ENCODE data around the gene PABPC4L. TPM values are rescaled to one million over a fixed set of nuclear protein-coding genes. Genes with fewer than 3 reads are reported as not detected.

Gene PABPC4L
- 4.3 and 4.5 TPM in 2 replicates for total RNA-seq
- long read RNA-seq, full-length matches to known transcripts = 1 of 2 reads
- long read RNA-seq, partial matches to known transcripts = 0 of 2 reads
- long read RNA-seq, other reads (novel, unspliced or antisense) = 1 of 2 reads

GRCh38 chr4:134201216-134202161, at the start of gene PABPC4L:
Gene PABPC4L, minus strand, starts transcription at chr4:134201789. Its CDS starts 770 bp downstream, at chr4:134201019.
- Mint-ChIP-seq H3K27me3 (no peaks in the 10 kb centered on the region), H3K27ac (peak within 1 kb of the TSS; percentile 95), H3K9me3 (ENCODE audit: low read depth) (peaks cover 3% of the 10 kb centered on the region), H3K36me3 (ENCODE audit: insufficient read depth) (peaks cover 6% of the 10 kb centered on the region), H3K4me1 (ENCODE audit: low read depth) (peaks cover 12% of the 10 kb centered on the region), H3K4me3 (ENCODE audit: low read depth) (peak within 1 kb of the TSS; percentile 80)
- TF ChIP-seq CTCF (IDR thresholded peaks at IDR 0.05; ENCODE audit: unreplicated experiment) = no peak
- DNase-seq (ENCODE audit: low spot score, unreplicated experiment) = peak; percentile 30

- no peak for DNase-seq (ENCODE audit: low spot score, unreplicated experiment)
- H3K9me3 Mint-ChIP-seq (ENCODE audit: low read depth) = no peaks in the 10 kb centered on the region
- no peaks in the 10 kb centered on the region for H3K36me3 Mint-ChIP-seq (ENCODE audit: insufficient read depth)
- no peak overlapping the region for H3K27ac Mint-ChIP-seq
- H3K4me1 Mint-ChIP-seq (ENCODE audit: low read depth) = no peaks in the 10 kb centered on the region
- TF ChIP-seq CTCF (IDR thresholded peaks at IDR 0.05; ENCODE audit: unreplicated experiment) = no peak
- H3K4me3 Mint-ChIP-seq (ENCODE audit: low read depth) = no peak overlapping the region
- no peaks in the 10 kb centered on the region for H3K27me3 Mint-ChIP-seq
These were observed 49.7 kb upstream of the PABPC4L start for GRCh38 chr4:134251322-134251721.

- no peak for DNase-seq (ENCODE audit: low spot score, unreplicated experiment)
- Mint-ChIP-seq H3K27ac (no peak overlapping the region), H3K36me3 (ENCODE audit: insufficient read depth) (no peaks in the 10 kb centered on the region), H3K9me3 (ENCODE audit: low read depth) (peaks cover 2% of the 10 kb centered on the region), H3K4me3 (ENCODE audit: low read depth) (no peak overlapping the region), H3K4me1 (ENCODE audit: low read depth) (no peaks in the 10 kb centered on the region), H3K27me3 (no peaks in the 10 kb centered on the region)
- no peak for TF ChIP-seq CTCF (IDR thresholded peaks at IDR 0.05; ENCODE audit: unreplicated experiment)
These were observed 42.4 kb upstream of the PABPC4L start for GRCh38 chr4:134243742-134244713.

GRCh38 chr4:134219043-134219442, 17.5 kb upstream of the PABPC4L start:
- Mint-ChIP-seq H3K9me3 (ENCODE audit: low read depth) (no peaks in the 10 kb centered on the region), H3K27ac (no peak overlapping the region), H3K27me3 (no peaks in the 10 kb centered on the region), H3K36me3 (ENCODE audit: insufficient read depth) (no peaks in the 10 kb centered on the region), H3K4me3 (ENCODE audit: low read depth) (no peak overlapping the region), H3K4me1 (ENCODE audit: low read depth) (peaks cover 5% of the 10 kb centered on the region)
- no peak for DNase-seq (ENCODE audit: low spot score, unreplicated experiment)
- TF ChIP-seq CTCF (IDR thresholded peaks at IDR 0.05; ENCODE audit: unreplicated experiment) = no peak

- no peaks in the 10 kb centered on the region for H3K36me3 Mint-ChIP-seq (ENCODE audit: insufficient read depth)
- no peaks in the 10 kb centered on the region for H3K27me3 Mint-ChIP-seq
- H3K4me3 Mint-ChIP-seq (ENCODE audit: low read depth) = no peak overlapping the region
- no peak for DNase-seq (ENCODE audit: low spot score, unreplicated experiment)
- H3K9me3 Mint-ChIP-seq (ENCODE audit: low read depth) = no peaks in the 10 kb centered on the region
- no peak overlapping the region for H3K27ac Mint-ChIP-seq
- TF ChIP-seq CTCF (IDR thresholded peaks at IDR 0.05; ENCODE audit: unreplicated experiment) = no peak
- no peaks in the 10 kb centered on the region for H3K4me1 Mint-ChIP-seq (ENCODE audit: low read depth)
These were observed 14.8 kb upstream of the PABPC4L start for GRCh38 chr4:134216411-134216810.

Measured in progenitor cell of endocrine pancreas (in vitro differentiated cells).